22Rv1 (cell line): ENCODE results near the gene NUTF2.
A peak's percentile ranks its signal among the peaks of the same experiment; 100 is the strongest.

Experiments used
- H3K27ac ChIP-seq: fragments of 450-650 bp; 2 replicates; pipeline ENCODE4 v1.5.1; 2017
- ZFX ChIP-seq: fragments of 450-650 bp; IDR thresholded peaks from 2 replicates; pipeline ENCODE4 v1.6.1; 2017; ENCODE audit warnings: antibody characterized with exemption, borderline replicate concordance
- TF ChIP-seq, protein P1 (sequence below): fragments of 450-650 bp; IDR thresholded peaks from 2 replicates; pipeline ENCODE4 v1.5.1; 2017; ENCODE audit warnings: mild to moderate bottlenecking

NUTF2 gene

GRCh38 chr16:67846320-67847063 is at the start of gene NUTF2:
TSS of gene NUTF2 (plus strand) at chr16:67846933. CDS start at chr16:67865131, 18,198 bp downstream.
- TF ChIP-seq, protein P1, sequence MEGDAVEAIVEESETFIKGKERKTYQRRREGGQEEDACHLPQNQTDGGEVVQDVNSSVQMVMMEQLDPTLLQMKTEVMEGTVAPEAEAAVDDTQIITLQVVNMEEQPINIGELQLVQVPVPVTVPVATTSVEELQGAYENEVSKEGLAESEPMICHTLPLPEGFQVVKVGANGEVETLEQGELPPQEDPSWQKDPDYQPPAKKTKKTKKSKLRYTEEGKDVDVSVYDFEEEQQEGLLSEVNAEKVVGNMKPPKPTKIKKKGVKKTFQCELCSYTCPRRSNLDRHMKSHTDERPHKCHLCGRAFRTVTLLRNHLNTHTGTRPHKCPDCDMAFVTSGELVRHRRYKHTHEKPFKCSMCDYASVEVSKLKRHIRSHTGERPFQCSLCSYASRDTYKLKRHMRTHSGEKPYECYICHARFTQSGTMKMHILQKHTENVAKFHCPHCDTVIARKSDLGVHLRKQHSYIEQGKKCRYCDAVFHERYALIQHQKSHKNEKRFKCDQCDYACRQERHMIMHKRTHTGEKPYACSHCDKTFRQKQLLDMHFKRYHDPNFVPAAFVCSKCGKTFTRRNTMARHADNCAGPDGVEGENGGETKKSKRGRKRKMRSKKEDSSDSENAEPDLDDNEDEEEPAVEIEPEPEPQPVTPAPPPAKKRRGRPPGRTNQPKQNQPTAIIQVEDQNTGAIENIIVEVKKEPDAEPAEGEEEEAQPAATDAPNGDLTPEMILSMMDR, result no peak
- TF ChIP-seq ZFX, result no peak
- peak within 1 kb of the TSS; percentile 91 for H3K27ac ChIP-seq

GRCh38 chr16:67800338-67800926 is 46.3 kb upstream of the NUTF2 start:
- no peak overlapping the region for H3K27ac ChIP-seq

GRCh38 chr16:67801241-67801640 is 45.5 kb upstream of the NUTF2 start:
- no peak overlapping the region for H3K27ac ChIP-seq
- TF ChIP-seq, protein P1, result no peak
- no peak for TF ChIP-seq ZFX

More at GRCh38 chr16:67800338-67800926, 46.3 kb upstream of the NUTF2 start:
- no peak for TF ChIP-seq ZFX
- TF ChIP-seq, protein P1, result no peak

- TF ChIP-seq, protein P1, result no peak
- TF ChIP-seq ZFX, result no peak
These were observed 44.9 kb upstream of the NUTF2 start for GRCh38 chr16:67801883-67802282.

DNA sequence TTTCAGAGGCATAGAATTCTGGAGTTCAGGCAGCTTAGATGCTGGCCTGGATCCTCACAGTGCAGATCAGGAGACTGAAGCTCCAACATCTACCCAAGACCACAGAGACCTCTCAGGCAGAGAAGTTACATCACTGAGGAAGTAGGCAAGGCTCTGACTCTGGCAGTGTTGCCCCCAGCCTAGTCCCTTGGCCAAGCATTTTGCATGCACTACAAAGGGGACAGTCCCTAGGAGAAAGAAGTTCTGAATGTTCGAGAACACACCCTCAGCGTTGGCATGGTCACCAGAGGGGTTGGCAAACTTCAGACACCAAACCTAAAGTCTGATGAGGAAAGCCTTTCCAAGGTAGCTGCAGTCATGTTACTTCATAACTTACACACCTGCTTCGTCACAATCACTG is 42.8 kb upstream of the NUTF2 start:
- no peak for TF ChIP-seq ZFX
- TF ChIP-seq, protein P1, result no peak
- no peak overlapping the region for H3K27ac ChIP-seq

More at GRCh38 chr16:67801883-67802282, 44.9 kb upstream of the NUTF2 start:
- no peak overlapping the region for H3K27ac ChIP-seq

DNA sequence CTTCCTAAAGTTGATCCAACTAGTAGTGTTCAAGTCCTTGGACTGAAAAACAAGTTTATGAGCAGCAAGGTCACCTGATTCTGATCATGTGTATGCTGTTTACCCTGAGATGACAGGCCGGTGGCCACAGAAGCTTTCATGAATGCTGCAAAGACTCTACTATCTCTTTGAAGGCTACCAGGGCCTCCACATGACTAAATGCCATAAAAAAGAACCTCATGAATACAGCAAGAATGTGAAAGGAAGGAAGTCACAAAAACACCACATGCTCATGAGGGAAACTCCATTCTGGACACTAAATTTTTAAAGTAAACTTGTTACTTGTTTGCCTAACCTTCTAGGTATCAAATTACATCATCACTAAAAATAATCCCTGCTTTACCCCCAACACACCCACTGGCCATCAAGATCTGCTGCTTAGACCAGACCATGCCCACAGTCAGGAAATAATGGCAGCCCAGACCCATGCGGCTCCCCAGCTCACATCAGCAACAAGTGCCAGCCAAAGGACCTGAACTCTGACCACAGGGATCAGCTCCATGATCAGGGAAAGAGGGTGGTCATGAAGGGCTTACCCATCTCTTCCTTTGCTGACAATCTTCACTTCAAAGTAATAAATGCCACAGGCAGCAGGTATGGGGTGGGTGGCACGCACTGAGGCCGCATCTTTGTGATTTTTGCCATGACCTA is 41.7 kb upstream of the NUTF2 start:
- no peak for TF ChIP-seq ZFX
- TF ChIP-seq, protein P1, result no peak
- peak overlapping the region; percentile 71 for H3K27ac ChIP-seq
